ENCODE data around the gene ZNF689.

GRCh38 chr16:30556125-30556473 lies 54.1 kb downstream of the ZNF689 start:
- TF ChIP-seq FOSL2 (IDR thresholded peaks at IDR 0.05) (no peak), FOSL2 (CRISPR knock-in tag; IDR thresholded peaks at IDR 0.05) (no peak), EP300 (IDR thresholded peaks at IDR 0.05) (no peak), PHF8 (IDR thresholded peaks at IDR 0.05; ENCODE audit: borderline replicate concordance, low read depth) (no peak), RAD21 (conservative IDR thresholded peaks at IDR 0.05 in 1 of 2, IDR thresholded peaks at IDR 0.05 in 1 of 2) (no peak)

Measured in A549 (cell line).